Mesenchymal stem cell (in vitro differentiated cells and primary cell): Measurements from ENCODE around the gene LYZL2.
"Not testable (repeated sequence)": the region's sequence is repeated elsewhere in the genome, so short reads cannot be mapped to it uniquely, and the experiment has no call there.

Experiments
- DNase-seq: peaks from one replicate; pipeline ENCODE4 v3.0.0-alpha.2; 2013
- H2AFZ ChIP-seq: one replicate; pipeline ENCODE4 v1.6.1; 2013; ENCODE audit warnings: low read depth, mild to moderate bottlenecking, control low read depth, inconsistent platforms, low read length, moderate library complexity
- H2AK5ac ChIP-seq: 2 replicates; pipeline ENCODE4 v1.6.1; 2013; ENCODE audit warnings: low read length, moderate library complexity, mild to moderate bottlenecking, inconsistent platforms; ENCODE audit not compliant: severe bottlenecking
- H2BK120ac ChIP-seq: one replicate; pipeline ENCODE4 v1.6.1; 2013; ENCODE audit warnings: low read depth, mild to moderate bottlenecking, inconsistent platforms, low read length, moderate library complexity
- H2BK12ac ChIP-seq, 2 experiments: one replicate each; pipeline ENCODE4 v1.6.1; 2013; ENCODE audit warnings: inconsistent platforms in 2 of 2, low read length in 2 of 2, mild to moderate bottlenecking in 2 of 2, moderate library complexity in 2 of 2, control low read depth in 1 of 2
- H2BK15ac ChIP-seq: one replicate; pipeline ENCODE4 v1.6.1; 2013; ENCODE audit warnings: mild to moderate bottlenecking, low read depth, inconsistent platforms; ENCODE audit not compliant: poor library complexity, severe bottlenecking
- H2BK5ac ChIP-seq: 2 replicates; pipeline ENCODE4 v1.6.1; 2013; ENCODE audit warnings: low read depth, mild to moderate bottlenecking, low read length, control low read depth, inconsistent platforms; ENCODE audit not compliant: poor library complexity, severe bottlenecking
- H3K14ac ChIP-seq, 2 experiments: one replicate each; pipeline ENCODE4 v1.6.1; 2013; ENCODE audit warnings: inconsistent platforms in 2 of 2, low read length in 2 of 2, control low read depth in 1 of 2, mild to moderate bottlenecking in 1 of 2, moderate library complexity in 1 of 2
- H3K18ac ChIP-seq, 2 experiments: one replicate each; pipeline ENCODE4 v1.6.1; 2013; ENCODE audit warnings: inconsistent platforms in 2 of 2, low read length in 2 of 2, control low read depth in 1 of 2, low read depth in 1 of 2, mild to moderate bottlenecking in 1 of 2
- H3K23ac ChIP-seq, 2 experiments: one replicate each; pipeline ENCODE4 v1.6.1; 2013; ENCODE audit warnings: inconsistent platforms in 2 of 2, low read length in 2 of 2, mild to moderate bottlenecking in 2 of 2, moderate library complexity in 2 of 2, control low read depth in 1 of 2
- H3K27ac ChIP-seq: 2 replicates; pipeline ENCODE4 v1.5.1; 2013; ENCODE audit warnings: mild to moderate bottlenecking, moderate library complexity, low read length, control low read depth, inconsistent platforms; ENCODE audit not compliant: poor library complexity, severe bottlenecking
- H3K27me3 ChIP-seq, 2 experiments: 2 replicates each; pipeline versions ENCODE4 v1.6.1 to v1.7.0; 2013; ENCODE audit warnings: low read length in 2 of 2, mild to moderate bottlenecking in 2 of 2, moderate library complexity in 2 of 2, control low read depth in 1 of 2, inconsistent platforms in 1 of 2; ENCODE audit not compliant: control insufficient read depth in 1 of 2, insufficient read depth in 1 of 2
- H3K36me3 ChIP-seq, 2 experiments: 2 replicates each; pipeline versions ENCODE4 v1.6.1 to v1.7.0; 2013; ENCODE audit warnings: low read length in 2 of 2, control low read depth in 1 of 2, inconsistent platforms in 1 of 2, low read depth in 1 of 2, mild to moderate bottlenecking in 1 of 2; ENCODE audit not compliant: insufficient read depth in 2 of 2, control insufficient read depth in 1 of 2
- H3K4ac ChIP-seq, 2 experiments: one replicate each; pipeline ENCODE4 v1.6.1; 2013; ENCODE audit warnings: inconsistent platforms in 2 of 2, low read length in 2 of 2, mild to moderate bottlenecking in 2 of 2, moderate library complexity in 2 of 2, control low read depth in 1 of 2, low read depth in 1 of 2
- H3K4me1 ChIP-seq: 2 replicates; pipeline ENCODE4 v1.6.1; 2013; ENCODE audit warnings: low read depth, low read length, control low read depth; ENCODE audit not compliant: control insufficient read depth, insufficient read depth
- H3K4me2 ChIP-seq: 2 replicates; pipeline ENCODE4 v1.6.1; 2013; ENCODE audit warnings: low read length, mild to moderate bottlenecking, inconsistent platforms; ENCODE audit not compliant: poor library complexity, severe bottlenecking
- H3K4me3 ChIP-seq, 2 experiments: 2 replicates each; pipeline versions ENCODE4 v1.5.1 to v1.7.0; 2013; ENCODE audit warnings: low read length in 2 of 2, mild to moderate bottlenecking in 2 of 2, control low read depth in 1 of 2, low read depth in 1 of 2; ENCODE audit not compliant: insufficient read depth in 1 of 2
- H3K79me1 ChIP-seq: replicated peaks from 2 replicates; pipeline ENCODE4 v1.6.1; 2013; ENCODE audit warnings: mild to moderate bottlenecking, control low read depth, low read length, inconsistent platforms; ENCODE audit not compliant: poor library complexity, severe bottlenecking
- H3K9ac ChIP-seq: 2 replicates; pipeline ENCODE4 v1.7.0; 2013; ENCODE audit warnings: mild to moderate bottlenecking, low read length, moderate library complexity
- H3K9me3 ChIP-seq: 2 replicates; pipeline ENCODE4 v1.7.0; 2013; ENCODE audit warnings: mild to moderate bottlenecking, low read length; ENCODE audit not compliant: control insufficient read depth
- H4K8ac ChIP-seq: one replicate; pipeline ENCODE4 v1.6.1; 2013; ENCODE audit warnings: inconsistent platforms, mild to moderate bottlenecking, low read length, moderate library complexity
- H4K91ac ChIP-seq: one replicate; pipeline ENCODE4 v1.6.1; 2013; ENCODE audit warnings: mild to moderate bottlenecking, low read length, inconsistent platforms
- WGBS: methylation state at CpG from one replicate; pipeline ENCODE4 v1.1.7; 2013; ENCODE audit warnings: mixed read lengths; 5-methylcytosine and 5-hydroxymethylcytosine counted together

LYZL2 gene

GRCh38 chr10:30628576-30628975 lies 977 bp downstream of the LYZL2 start:
- 95% methylated on average over 5 of the region's 7 CpGs for WGBS

GRCh38 chr10:30626837-30627236 lies 2.7 kb downstream of the LYZL2 start:
- not testable (repeated sequence) for H3K4me1 ChIP-seq, H3K27ac ChIP-seq, H2BK12ac ChIP-seq, H3K18ac ChIP-seq, H3K9me3 ChIP-seq, H2BK120ac ChIP-seq, H3K14ac ChIP-seq, H3K36me3 ChIP-seq, H3K4ac ChIP-seq, H3K9ac ChIP-seq, H3K4me2 ChIP-seq, H2AFZ ChIP-seq, H2BK5ac ChIP-seq, H3K79me1 ChIP-seq, H2AK5ac ChIP-seq, H3K23ac ChIP-seq, H4K91ac ChIP-seq, H2BK15ac ChIP-seq, H3K4me3 ChIP-seq, DNase-seq, H3K27me3 ChIP-seq, H4K8ac ChIP-seq
- 89% methylated on average over 8 of the region's 11 CpGs for WGBS

More at GRCh38 chr10:30628576-30628975, 977 bp downstream of the LYZL2 start:
- not testable (repeated sequence) for H3K4me2 ChIP-seq, H3K9me3 ChIP-seq, H4K91ac ChIP-seq, H4K8ac ChIP-seq, H3K23ac ChIP-seq, H2AK5ac ChIP-seq, H2BK120ac ChIP-seq, H3K14ac ChIP-seq, H3K27ac ChIP-seq, H3K18ac ChIP-seq, H3K4ac ChIP-seq, DNase-seq, H2BK5ac ChIP-seq, H3K36me3 ChIP-seq, H2BK15ac ChIP-seq, H2AFZ ChIP-seq, H3K4me1 ChIP-seq, H3K4me3 ChIP-seq, H2BK12ac ChIP-seq, H3K79me1 ChIP-seq, H3K27me3 ChIP-seq, H3K9ac ChIP-seq

- H3K18ac ChIP-seq, H2AK5ac ChIP-seq, H3K79me1 ChIP-seq, H3K4me2 ChIP-seq, H2BK15ac ChIP-seq, H3K14ac ChIP-seq, H4K8ac ChIP-seq, H3K27ac ChIP-seq, H2BK120ac ChIP-seq, H2BK12ac ChIP-seq, DNase-seq, H3K4ac ChIP-seq, H3K4me3 ChIP-seq, H3K23ac ChIP-seq, H3K27me3 ChIP-seq, H2AFZ ChIP-seq, H3K4me1 ChIP-seq, H2BK5ac ChIP-seq, H3K9ac ChIP-seq, H4K91ac ChIP-seq, H3K9me3 ChIP-seq, H3K36me3 ChIP-seq: not testable (repeated sequence)
- WGBS = 91% methylated on average over 7 of the region's 7 CpGs
Measured at GRCh38 chr10:30626196-30626595, 3.4 kb downstream of the LYZL2 start.

GRCh38 chr10:30625080-30625479 lies 4.5 kb downstream of the LYZL2 start:
- H3K4me1 ChIP-seq = no peaks in the 10 kb centered on the region
- no peak overlapping the region for H3K4me2 ChIP-seq
- no peak overlapping the region for H2BK120ac ChIP-seq
- H2AK5ac ChIP-seq = no peak overlapping the region
- H2AFZ ChIP-seq = no peak overlapping the region
- H3K23ac ChIP-seq = no peak overlapping the region
- no peak overlapping the region for H4K91ac ChIP-seq
- H3K27me3 ChIP-seq = peaks cover 0 to 5% of the 10 kb centered on the region in 2 experiments
- H2BK12ac ChIP-seq = no peak overlapping the region
- H3K18ac ChIP-seq = no peak overlapping the region
- H3K14ac ChIP-seq = no peak overlapping the region
- no peaks in the 10 kb centered on the region for H3K36me3 ChIP-seq
- H3K4me3 ChIP-seq = no peak overlapping the region
- H2BK15ac ChIP-seq = no peak overlapping the region
- 98% methylated on average over 3 of the region's 3 CpGs for WGBS
- H4K8ac ChIP-seq = no peak overlapping the region
- no peaks in the 10 kb centered on the region for H3K9me3 ChIP-seq
- no peak overlapping the region for H3K9ac ChIP-seq
- H2BK5ac ChIP-seq = no peak overlapping the region
- H3K27ac ChIP-seq = no peak overlapping the region
- DNase-seq = no peak
- no peaks in the 10 kb centered on the region for H3K79me1 ChIP-seq
- no peak overlapping the region for H3K4ac ChIP-seq
